A673 (cell line): Measurements from ENCODE around the gene BBS5.

ENCODE experiments used
- CTCF ChIP-seq: fragments of 300-800, 200-600 bp; sonication (generic); conservative IDR thresholded peaks from 2 replicates; pipeline ENCODE4 v1.5.1; 2017; ENCODE audit warnings: low read depth, mild to moderate bottlenecking, antibody characterized with exemption, low read length, moderate library complexity, mixed read lengths
- EZH2 ChIP-seq: fragments of 200-600 bp; sonication (generic); IDR thresholded peaks from 2 replicates; pipeline ENCODE4 v1.6.1; 2017; ENCODE audit warnings: borderline replicate concordance, low read depth, mild to moderate bottlenecking, mixed read lengths, antibody characterized with exemption, low read length; ENCODE audit not compliant: poor library complexity, severe bottlenecking

- TF ChIP-seq CTCF (peak; percentile 72), EZH2 (no peak)
Observed at GRCh38 chr2:169479257-169480078, at the start of gene BBS5.
